GM18868 (cell line): ENCODE measurements around the gene RARRES1.

Source experiments
- ATAC-seq: cut with Tn5 transposase; IDR thresholded peaks from one replicate; pipeline ENCODE4 v1.9.1; 2021; ENCODE audit warnings: mild to moderate bottlenecking, moderate library complexity; ENCODE audit not compliant: unreplicated experiment

RARRES1 gene, protein sequence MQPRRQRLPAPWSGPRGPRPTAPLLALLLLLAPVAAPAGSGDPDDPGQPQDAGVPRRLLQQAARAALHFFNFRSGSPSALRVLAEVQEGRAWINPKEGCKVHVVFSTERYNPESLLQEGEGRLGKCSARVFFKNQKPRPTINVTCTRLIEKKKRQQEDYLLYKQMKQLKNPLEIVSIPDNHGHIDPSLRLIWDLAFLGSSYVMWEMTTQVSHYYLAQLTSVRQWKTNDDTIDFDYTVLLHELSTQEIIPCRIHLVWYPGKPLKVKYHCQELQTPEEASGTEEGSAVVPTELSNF

DNA sequence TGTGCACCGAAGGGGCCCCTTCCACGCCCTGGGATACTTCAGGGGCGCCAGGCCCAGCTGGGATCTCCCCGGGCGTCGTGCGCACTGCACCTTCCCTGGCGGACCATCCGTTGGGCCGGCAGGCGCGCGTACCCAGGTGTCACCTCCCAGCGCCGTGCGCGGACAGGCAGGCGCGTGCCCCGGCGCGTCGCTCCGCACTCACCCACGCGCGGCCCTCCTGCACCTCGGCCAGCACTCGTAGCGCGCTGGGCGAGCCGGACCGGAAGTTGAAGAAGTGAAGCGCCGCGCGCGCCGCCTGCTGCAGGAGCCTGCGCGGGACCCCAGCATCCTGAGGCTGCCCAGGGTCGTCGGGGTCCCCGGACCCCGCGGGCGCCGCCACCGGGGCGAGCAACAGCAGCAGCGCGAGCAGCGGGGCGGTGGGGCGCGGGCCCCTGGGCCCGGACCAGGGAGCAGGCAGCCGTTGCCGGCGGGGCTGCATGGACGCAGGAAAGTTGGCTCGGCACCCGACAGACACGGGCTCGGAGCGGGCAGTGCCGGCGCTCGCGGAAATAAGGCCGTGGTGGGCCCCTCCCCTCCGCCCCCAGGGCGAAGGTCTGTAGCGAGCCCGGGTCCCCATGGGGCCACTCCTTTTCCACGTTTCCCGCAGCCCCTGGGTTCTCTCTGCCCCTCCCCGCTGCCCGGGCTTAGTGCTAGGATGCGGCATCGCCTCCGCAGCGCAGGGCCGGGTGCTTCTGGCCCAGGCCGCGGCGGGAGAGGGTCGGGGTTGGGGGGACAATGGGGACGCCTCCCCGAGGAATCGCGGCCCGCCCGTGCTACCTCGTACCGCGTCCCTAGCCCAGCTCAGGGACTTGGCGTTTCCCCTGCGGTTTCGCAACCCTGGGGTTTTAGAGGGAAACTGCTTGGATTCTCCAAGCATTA is at the start of gene RARRES1:
TSS of gene RARRES1 (minus strand) at position 520 of the 918 bp plus-strand sequence. CDS start at position 478, 42 bp downstream.
- peak; percentile 73 for ATAC-seq

DNA sequence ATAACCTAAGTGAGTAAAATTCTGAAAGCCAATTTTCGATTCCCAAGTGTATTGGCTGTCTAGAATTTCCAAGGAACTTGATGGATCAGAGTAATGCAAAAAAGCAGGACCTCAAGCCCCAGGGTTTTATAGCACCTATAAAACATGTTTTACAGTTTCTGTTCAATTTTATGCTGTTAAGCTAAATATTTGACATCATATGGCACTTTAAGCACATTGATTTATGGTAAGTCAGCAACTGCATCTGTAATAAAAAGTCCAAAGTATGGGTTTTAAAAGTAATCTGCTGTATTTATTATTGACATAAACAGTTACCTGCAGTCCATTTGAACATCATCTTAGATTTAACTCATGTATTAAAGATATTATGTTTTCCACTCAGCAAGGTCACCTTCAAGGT is 49.6 kb upstream of the RARRES1 start:
- no peak for ATAC-seq

DNA sequence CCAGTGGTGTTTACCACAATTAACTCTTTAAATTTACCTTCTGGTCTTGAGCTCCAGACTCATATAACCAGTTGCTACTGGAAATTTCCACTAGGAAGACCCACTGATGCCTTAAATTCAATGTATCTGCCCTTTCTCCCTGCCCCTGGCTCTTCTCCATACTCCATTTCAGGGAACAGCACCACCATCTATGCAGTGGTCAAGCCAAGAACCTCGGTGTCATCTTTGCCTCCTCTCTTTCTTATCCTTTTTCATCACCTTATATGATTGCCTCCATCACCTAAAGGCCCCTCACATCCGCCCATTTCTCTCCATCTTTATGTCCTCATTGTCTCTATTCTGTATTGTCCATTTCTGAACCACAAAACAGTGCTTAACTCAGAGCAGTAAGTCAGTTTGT is 48.9 kb upstream of the RARRES1 start:
- no peak for ATAC-seq

DNA sequence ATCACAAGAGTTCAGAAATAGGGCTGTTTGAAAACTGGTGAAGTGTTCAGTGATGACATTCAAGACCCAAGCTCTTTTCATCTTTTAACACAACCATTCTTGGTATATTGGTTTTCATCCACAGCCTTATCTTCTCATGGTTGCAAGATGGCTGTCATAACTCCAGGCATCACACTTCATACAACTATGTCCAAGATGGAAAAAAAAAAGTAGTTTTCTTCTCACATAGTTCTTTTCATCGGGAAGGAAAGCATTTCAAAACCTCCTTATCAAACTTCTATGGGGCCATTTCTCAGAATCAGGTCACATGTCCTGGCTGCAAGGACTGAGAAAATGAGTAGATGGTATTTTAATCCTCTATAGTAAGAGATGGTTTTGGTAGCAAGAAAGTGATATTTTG is 48.5 kb upstream of the RARRES1 start:
- ATAC-seq = no peak

DNA sequence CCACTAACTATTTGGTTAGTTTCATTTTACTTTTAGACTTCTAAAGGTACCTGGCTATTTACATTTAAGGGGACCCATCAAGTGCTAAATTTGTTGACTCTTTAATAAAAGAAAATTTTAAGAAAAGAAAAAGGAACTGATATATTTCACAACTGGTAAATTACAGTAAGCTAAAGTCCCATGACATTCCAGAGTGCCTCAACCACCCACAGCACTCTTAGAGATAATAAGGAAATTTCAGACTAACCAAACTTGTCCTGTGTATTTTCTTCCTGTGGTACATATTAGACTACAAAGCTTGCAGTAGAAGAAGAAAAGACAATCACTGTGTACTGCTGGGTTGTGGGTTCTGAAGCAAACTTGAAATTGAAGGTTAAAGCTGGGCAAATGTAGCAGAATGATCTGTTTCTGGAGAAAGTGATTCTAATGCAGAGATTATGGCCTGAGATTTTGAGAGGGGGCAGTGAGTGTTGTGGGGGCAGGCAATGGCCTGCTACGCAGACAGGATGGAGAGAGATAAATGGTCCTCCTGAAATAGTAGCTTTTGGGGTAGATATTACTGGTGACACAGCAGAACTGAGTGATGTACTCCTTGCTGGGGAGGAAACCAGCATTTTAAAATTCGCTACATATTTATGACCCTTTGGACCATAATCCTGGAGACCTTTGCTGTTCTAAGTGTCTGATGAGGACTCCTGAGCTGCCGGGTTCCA is 45.1 kb upstream of the RARRES1 start:
- no peak for ATAC-seq

DNA sequence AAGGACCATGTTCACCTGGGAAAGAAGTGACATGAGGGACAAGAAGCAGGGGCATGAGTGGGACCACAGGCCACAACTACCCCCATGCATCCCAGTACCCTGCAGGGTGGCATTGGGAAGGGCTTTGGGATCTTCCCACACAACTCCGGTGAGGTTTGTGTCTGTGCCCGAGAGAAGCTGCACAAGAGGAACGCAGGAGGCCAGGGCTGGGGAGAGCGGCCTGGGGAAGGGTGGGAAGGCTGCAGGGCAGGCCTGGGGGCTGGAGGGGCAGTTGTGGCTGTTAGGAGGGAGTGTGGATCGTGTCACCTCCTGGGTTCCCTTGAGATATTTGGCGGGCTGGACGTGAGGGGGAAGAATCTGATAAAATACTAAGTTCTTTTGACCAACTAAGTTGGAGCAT is 44.3 kb upstream of the RARRES1 start:
- no peak for ATAC-seq

DNA sequence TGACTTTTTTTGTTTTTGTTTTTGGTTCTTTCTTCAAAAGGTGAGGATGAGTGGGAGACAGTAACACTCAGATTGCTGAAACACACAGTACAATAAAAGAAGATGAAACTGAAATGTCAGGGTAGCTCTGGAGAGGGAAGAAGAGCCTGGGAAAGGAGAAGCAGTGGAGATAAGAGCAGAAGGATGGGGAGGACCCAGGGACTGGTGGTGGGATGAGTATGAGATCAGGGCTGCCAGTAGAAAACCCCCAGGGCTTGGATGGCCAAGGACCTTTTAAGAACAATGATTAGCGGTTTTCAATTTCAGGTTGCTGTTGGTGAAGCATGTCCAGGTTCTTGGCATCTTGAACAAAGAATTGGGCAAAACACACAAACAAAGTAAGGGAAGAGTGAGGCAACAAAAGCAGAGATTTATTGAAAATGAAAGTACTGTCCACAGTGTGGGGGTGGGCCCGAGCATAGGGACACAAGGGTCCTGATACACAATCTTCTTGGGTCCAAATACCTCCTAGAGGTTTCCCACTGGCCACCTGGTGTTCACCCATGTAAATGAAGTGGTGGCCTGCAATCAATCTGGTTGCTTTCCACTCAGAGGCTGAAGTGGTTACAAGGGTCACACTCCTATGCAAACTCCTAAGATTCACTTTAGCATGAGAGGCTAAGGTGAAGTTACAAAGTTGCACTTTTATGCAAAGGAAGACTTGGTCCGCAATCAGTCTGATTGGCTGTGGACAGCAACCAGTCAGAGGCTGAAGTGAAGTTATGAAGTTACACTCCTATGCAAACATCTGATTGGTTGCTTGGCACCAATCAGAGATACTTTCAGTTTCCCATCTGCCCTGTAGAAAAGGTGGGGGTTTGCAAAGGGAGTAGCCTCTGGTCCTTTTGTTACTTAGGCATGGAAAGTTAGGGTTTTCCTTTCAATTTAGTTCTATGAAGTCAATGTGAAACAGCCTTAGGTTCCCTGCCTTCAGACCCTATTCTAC is 43.5 kb upstream of the RARRES1 start:
- ATAC-seq = peak; percentile 50

DNA sequence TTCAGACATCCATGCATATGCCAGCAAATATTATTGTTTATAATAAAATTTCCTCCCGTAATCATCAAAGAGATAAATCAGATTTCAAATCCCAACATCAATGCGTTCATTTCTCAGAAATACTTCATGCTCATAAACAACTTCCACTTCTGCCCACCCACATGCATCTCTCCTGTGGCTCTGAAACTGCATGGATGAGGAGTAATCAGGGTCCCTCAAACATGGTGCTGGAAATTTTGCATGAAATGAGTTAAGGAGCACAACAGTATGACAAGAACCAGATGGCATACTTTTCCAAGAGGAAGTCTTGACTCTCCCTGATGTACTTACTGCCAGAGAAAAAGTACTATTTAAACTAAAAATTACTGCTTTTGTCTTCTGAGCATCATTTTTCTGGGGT is 42.7 kb upstream of the RARRES1 start:
- ATAC-seq = no peak

DNA sequence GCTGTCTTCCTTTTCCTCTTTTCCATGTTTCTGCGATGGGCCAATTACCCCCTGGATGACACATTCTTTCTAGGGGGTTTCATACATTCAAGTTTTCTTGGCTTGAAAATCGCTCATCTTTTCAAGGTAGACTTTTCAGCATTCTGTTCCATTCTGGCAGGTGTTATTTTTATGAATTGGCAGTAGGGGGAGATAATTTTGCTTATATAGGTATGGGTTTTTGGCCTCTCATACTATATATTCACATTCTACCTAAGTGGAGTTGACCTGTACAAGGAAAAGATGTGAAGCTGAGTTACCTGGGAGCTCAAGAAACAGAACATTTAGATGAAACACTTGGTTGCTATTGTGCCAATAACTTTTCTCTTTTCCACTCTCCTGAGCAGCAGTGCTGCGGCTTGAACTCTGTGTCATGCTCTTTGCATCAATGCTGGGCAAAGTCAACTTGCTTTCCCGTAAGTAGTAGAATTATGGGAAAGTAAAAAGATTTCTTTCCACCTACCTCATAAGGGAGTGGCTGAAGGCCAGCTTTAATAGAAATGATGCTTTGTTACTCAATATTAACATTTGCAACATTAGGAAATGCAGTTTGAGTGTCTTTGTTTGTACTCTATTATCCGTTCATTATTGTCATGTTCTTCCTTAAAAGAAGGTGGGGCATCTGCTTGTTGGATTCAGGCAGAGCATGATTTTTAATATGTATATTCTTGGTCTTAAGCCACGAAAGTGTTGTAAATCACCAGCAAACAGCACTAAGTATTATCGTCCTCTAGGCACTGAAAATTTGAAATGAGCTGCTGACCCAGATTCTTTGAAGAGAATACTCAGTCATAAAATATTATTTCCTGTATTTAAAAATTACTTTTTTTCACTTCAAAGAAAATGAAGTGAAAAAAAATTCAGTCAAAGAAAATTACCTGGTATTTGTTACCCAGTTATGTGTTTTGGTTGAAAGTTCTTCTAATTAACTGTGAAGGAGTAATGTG is 41.9 kb upstream of the RARRES1 start:
- ATAC-seq = no peak

DNA sequence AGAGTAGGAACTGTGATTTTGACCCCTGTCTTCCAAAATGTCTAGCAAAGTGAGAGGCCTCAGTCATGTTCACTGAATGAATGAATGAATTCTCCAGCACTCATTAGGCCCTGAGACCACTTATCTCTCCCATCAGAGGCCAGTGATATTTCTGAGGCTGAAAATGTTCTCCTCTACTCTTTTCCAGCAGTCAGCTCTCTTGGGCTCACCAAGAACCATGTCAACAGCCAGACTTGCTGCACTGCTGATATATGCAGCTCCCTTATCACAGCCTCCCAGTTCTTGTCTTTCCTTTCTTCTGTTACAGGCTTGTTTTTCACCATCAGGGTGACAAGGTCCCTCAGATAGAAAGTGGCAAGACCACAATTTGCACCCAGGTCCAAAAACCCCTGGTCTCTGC is 40.9 kb upstream of the RARRES1 start:
- no peak for ATAC-seq

DNA sequence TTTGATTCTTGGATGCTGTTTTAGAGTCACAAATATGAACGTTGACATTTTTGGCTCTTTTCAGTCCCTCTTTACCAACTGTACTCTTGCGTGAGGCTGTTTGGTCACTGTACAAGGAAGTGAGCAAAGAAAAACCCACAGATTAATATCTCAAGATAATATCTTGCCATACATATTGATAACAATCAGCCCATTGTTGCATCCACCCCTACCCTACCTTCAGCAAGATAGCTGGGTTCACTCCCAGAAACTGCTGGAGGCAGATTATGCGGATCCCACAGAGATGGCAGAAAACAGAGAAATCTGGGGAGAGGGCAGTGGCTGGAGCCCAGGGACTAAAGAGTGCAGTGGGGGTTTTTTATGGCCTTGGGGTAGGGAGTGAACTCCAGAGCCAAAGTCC is 39.7 kb upstream of the RARRES1 start:
- ATAC-seq = no peak

DNA sequence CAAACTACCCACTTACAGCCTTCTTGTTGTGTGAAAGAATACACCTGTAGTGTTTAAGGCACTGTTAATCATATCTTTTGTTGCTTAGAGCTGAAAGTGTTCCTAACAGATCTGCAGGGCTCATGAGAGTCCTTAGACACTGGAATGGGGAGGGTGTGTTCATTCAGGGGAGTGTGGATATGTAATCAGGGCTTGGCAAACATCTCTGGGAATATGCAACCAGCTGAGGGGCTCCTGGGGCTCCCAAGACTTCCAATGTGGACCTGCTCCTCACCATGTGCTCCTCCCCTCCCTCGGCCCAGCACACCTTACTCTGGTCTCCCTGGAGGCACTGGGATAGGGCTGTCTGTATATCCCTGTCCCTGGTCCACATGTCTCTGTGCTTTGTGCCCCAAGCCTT is 39.3 kb upstream of the RARRES1 start:
- no peak for ATAC-seq

DNA sequence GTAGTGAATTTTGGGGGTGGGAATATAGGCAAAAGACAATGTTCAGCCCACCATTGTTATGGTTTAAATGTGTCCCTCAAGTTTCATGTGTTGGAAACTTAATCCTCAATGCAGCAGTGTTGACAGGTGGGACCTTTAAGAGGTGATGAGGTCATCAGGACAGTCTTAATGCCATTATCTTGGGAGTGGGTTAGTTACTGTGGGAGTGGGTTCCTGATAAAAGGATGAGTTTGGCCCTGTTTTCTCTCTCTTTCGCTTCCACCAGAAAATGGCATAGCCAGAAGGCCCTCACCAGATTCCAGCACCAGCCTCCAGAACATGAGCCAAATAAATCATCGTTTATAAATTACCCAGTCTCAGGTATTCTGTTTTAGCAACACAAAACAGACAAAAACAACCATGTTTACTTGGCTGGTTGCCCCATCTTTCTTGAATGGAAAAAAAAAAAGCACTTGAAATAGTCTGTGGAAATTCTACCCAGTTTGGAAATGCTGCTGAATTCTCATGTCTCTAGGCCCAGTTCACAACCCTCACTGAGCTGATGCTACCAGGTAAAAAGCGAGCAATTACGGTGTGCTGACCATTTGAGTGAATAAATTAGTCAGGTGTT is 38.6 kb upstream of the RARRES1 start:
- ATAC-seq = no peak

DNA sequence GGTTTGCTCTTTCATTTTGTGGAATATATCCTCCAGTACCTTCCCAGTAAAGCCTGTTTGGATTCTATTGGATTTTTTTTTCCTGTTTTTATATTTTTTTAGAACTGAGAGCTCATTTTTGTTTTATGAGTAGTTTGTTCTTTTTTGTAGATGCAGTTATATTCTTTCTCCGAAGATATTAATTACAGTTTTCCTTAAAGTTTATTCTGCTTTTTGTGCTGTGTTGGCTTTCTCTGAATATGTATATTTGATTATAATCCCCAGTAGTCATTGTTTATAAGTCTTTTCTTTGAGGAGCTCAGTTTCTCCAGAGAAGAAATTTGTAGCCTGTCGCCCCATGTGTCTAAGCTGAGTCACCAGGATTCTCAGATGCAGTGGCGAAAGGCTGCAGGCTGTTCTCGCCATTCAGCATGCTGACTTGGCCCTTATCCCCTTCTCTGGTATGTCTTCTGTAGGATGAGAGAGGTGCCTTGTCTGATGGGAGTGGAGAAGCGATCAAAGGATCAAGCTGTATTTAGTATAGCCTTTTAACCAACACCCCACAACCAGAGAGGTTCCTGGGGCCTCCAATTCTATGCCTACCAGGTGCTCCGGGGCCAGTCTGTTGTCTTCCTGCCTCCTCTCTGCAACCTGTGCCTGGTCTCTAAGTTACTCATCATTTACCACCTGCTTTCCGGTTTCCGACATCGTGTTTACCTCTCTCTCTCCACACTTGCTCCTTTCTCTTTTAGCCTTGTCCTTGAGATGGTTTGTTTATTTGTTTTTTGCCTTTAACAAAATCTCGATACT is 37.9 kb upstream of the RARRES1 start:
- no peak for ATAC-seq

DNA sequence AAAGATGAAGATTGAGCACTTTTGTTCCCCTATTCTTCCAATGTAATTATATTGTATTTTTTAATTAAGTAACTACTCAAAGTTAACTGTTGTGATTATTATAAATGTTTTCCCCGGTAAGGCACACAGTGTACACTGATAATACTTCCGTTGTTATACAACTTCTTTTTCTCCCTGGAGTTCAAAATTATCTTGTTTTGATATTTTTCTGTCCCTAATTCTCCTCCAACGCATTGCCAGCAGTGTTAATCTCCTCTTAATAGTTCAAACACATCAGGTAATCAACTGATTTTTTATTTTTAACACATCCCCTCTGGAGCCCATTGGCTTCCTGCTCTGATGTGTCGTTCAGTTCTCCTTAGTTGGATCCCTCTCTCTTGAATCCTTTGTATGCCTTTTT is 37.3 kb upstream of the RARRES1 start:
- ATAC-seq = no peak

DNA sequence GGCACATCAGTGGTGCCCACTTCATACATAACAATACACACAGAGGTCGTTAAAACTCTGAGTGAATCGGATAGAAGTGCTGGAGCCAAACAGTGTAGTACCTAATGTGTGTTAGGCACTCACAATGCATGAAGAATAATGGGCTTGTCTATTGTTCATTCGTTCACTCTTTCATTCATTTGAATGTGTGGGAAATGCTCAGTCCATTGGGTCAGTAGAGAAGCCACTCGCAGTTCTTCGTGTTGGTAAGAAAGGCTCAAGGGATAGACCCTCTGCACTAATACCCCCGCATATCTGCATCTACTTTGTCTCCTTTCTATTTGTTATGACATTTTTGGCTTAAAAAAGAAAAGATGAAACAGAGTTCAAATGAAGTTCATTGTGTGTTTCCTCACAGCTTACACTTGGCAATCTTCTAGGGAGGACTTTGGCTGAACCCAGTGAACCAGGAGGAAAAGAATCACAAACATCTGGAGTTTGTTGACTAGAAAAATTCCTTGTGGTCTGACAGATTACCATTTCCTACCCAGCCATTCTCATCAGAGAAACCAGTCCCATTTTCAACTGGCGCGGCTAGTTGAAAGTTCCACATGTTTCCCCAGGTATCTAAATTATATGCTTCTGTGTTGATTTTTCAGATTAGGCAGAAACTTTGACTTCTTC is 36.8 kb upstream of the RARRES1 start:
- ATAC-seq = no peak

DNA sequence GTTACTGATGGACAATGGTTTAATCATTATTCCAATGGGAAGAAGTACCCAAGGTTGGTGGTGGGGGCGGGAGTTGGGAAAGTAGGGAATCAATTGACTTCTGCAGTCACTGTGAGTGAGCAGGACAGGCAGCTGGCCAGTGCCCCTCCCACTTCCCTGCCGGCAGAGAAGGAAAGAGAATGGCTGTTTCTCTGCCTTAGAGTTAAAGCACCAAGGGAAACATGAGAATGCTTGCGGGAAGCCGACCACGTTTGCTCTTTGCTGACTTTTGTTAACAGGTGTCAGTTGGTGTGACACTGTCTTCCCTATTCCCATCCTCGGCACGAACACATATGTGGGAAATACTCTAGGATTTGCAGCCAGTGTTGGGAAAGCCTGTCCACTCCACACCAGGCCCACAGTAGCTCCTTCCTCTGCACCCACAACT is 36.1 kb upstream of the RARRES1 start:
- no peak for ATAC-seq
